Measurements from ENCODE around the gene PRSS36.
A peak's percentile ranks its signal among the peaks of the same experiment; 100 is the strongest.
"Not testable (repeated sequence)": the region's sequence is repeated elsewhere in the genome, so short reads cannot be mapped to it uniquely, and the experiment has no call there.

Gene PRSS36

DNA sequence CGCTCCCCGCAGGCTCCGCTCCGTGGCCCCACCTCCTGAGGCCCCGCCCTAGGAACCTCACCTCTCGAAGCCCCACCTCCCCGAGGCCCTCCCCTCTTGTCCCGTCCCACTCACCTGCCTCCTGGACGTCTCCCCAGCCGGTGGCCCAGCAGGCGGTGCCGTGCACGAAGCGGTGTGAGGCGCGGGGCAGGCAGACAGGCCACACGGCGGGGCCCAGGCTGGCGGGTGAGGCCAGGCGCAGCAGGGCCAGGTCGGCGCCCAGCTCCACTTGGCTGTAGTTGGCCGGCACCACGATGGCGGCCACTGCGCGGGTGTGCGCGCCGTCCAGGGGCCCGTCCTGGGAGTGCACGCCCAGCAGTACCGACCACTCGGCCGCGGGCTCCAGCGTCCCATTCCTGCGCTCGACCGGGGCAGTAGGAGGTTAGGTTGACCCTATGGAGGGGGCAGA is 1.6 kb downstream of the PRSS36 start:
- Histone ChIP-seq H3K9ac (ENCODE audit: low read length) (no peak overlapping the region), H3K4me3 (ENCODE audit: low read length) (peak overlapping the region; percentile 44), H3K27me3 (ENCODE audit: control insufficient read depth, insufficient read depth, low read length) (peaks cover 19% of the 10 kb centered on the region), H3K27ac (ENCODE audit: low read length) (no peak overlapping the region), H3K9me3 (ENCODE audit: control insufficient read depth, low read depth, low read length) (no peaks in the 10 kb centered on the region), H3K4me1 (ENCODE audit: control insufficient read depth, low read depth, low read length) (no peaks in the 10 kb centered on the region), H3K36me3 (ENCODE audit: control insufficient read depth, low read depth, low read length) (no peaks in the 10 kb centered on the region)

GRCh38 chr16:31147574-31147973 is 2.3 kb downstream of the PRSS36 start:
- no peak overlapping the region for H3K27ac ChIP-seq (ENCODE audit: low read length)
- no peak overlapping the region for H3K9ac ChIP-seq (ENCODE audit: low read length)
- no peaks in the 10 kb centered on the region for H3K4me1 ChIP-seq (ENCODE audit: control insufficient read depth, low read depth, low read length)
- no peak overlapping the region for H3K4me3 ChIP-seq (ENCODE audit: low read length)
- no peaks in the 10 kb centered on the region for H3K36me3 ChIP-seq (ENCODE audit: control insufficient read depth, low read depth, low read length)
- H3K9me3 ChIP-seq (ENCODE audit: control insufficient read depth, low read depth, low read length): no peaks in the 10 kb centered on the region
- H3K27me3 ChIP-seq (ENCODE audit: control insufficient read depth, insufficient read depth, low read length): peaks cover 26% of the 10 kb centered on the region

DNA sequence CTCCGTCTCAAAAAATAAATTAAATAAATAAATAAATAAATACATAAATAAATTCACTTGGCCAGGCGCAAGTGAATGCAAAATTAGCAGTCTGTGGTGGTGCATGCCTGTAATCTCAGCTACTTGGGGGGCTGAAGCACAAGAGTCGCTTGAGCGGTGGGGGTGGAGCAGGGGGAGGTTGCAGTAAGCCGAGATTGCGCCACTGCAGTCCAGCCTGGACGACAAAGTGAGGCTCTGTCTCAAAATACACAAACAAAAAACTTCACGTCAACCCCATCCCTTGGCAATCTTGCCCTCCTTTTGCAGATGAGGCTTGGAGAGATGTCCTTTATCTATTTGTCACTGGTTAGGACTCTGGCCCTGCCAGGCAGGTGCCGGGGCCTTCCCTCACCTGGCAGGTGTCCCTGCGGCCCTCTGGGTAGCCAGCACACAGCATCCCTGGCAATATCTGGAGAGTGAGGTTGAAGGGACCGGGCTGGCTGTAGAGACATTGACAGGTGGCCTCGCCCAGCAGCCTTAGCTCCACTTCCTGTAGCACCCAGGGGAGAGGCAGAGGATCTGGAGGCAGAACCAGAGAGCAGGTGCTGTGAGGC is 4.4 kb downstream of the PRSS36 start:
- peaks cover 9% of the 10 kb centered on the region for H3K4me1 ChIP-seq (ENCODE audit: control insufficient read depth, low read depth, low read length)
- H3K27me3 ChIP-seq (ENCODE audit: control insufficient read depth, insufficient read depth, low read length): peaks cover 27% of the 10 kb centered on the region
- no peak overlapping the region for H3K9ac ChIP-seq (ENCODE audit: low read length)

DNA sequence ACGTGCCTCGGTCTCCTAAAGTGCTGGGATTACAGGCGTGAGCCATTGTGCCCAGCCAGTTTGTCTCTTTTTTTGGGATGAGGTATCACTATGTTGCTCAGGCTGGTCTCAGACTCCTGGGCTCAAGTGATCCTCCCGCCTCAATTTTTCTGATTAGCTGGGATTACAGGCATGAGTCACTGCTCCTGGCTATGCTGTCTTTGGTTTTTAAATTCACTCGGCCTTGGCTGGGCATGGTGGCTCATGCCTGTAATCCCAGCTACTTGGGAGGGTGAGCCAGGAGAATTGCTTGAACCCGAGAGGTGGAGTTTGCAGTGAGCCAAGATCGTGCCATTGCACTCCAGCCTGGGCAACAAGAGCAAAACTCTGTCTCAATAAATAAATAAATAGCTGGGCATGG is 5.4 kb downstream of the PRSS36 start:
- H3K9ac ChIP-seq (ENCODE audit: low read length); H3K4me1 ChIP-seq (ENCODE audit: control insufficient read depth, low read depth, low read length); H3K27ac ChIP-seq (ENCODE audit: low read length); H3K36me3 ChIP-seq (ENCODE audit: control insufficient read depth, low read depth, low read length); H3K4me3 ChIP-seq (ENCODE audit: low read length); H3K9me3 ChIP-seq (ENCODE audit: control insufficient read depth, low read depth, low read length): not testable (repeated sequence)
- peaks cover 27% of the 10 kb centered on the region for H3K27me3 ChIP-seq (ENCODE audit: control insufficient read depth, insufficient read depth, low read length)

More for the DNA sequence above, 4.4 kb downstream of the PRSS36 start:
- no peak overlapping the region for H3K4me3 ChIP-seq (ENCODE audit: low read length)
- no peak overlapping the region for H3K27ac ChIP-seq (ENCODE audit: low read length)
- no peaks in the 10 kb centered on the region for H3K9me3 ChIP-seq (ENCODE audit: control insufficient read depth, low read depth, low read length)
- no peaks in the 10 kb centered on the region for H3K36me3 ChIP-seq (ENCODE audit: control insufficient read depth, low read depth, low read length)

GRCh38 chr16:31143694-31144148 is 6.1 kb downstream of the PRSS36 start:
- Histone ChIP-seq H3K9me3 (ENCODE audit: control insufficient read depth, low read depth, low read length) (no peaks in the 10 kb centered on the region), H3K4me3 (ENCODE audit: low read length) (no peak overlapping the region), H3K27ac (ENCODE audit: low read length) (no peak overlapping the region), H3K9ac (ENCODE audit: low read length) (no peak overlapping the region), H3K36me3 (ENCODE audit: control insufficient read depth, low read depth, low read length) (no peaks in the 10 kb centered on the region), H3K4me1 (ENCODE audit: control insufficient read depth, low read depth, low read length) (peaks cover 16% of the 10 kb centered on the region), H3K27me3 (ENCODE audit: control insufficient read depth, insufficient read depth, low read length) (peaks cover 27% of the 10 kb centered on the region)

GRCh38 chr16:31143011-31143693 is 6.7 kb downstream of the PRSS36 start:
- H3K9me3 ChIP-seq (ENCODE audit: control insufficient read depth, low read depth, low read length): no peaks in the 10 kb centered on the region
- no peaks in the 10 kb centered on the region for H3K36me3 ChIP-seq (ENCODE audit: control insufficient read depth, low read depth, low read length)
- H3K4me3 ChIP-seq (ENCODE audit: low read length): peak overlapping the region; percentile 46
- H3K27ac ChIP-seq (ENCODE audit: low read length): no peak overlapping the region
- H3K27me3 ChIP-seq (ENCODE audit: control insufficient read depth, insufficient read depth, low read length): peaks cover 27% of the 10 kb centered on the region
- H3K4me1 ChIP-seq (ENCODE audit: control insufficient read depth, low read depth, low read length): peaks cover 22% of the 10 kb centered on the region
- no peak overlapping the region for H3K9ac ChIP-seq (ENCODE audit: low read length)

DNA sequence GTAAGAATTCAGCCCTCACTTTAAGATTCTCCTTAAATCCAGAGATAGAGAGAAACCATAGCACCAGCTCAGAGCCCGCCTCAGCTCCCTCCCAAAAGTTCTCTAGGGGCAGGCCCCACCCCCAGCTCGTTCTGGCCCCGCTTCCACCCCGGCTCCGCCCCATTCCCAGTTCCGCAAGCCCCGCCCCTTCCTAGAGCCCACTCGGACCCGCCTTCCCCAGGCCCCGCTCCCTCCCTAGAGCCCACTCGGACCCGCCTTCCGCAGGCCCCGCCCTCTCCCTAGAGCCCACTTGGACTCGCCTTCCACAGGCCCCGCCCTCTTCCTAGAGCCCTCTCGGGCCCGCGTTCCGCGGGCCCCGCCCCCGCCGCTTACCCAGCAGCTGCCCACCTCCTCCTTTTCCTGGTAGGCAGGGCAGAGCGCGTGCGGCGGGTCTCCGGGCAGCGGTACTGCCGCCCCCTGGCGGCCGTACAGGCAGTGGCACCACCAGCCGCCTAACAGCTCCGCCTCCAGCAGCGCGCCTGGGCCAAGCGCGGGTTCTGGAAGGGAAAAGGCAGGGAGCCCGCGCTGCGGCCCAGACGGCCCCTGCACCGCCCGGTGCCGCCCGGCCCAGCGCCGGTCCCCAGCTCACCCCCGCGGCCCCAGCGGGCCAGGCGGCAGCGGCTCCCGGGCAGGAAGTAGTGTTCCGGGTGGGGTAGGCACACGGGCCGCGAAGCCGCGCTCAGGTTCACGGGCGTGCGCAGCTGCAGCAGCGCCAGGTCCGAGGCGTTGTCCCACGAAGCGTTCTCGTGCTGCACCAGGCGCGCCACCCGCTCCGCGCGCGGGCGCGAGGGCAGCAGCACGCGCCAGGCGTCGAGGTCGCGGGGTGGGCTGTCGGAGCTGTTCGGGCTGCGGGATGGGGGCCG is 7.5 kb downstream of the PRSS36 start:
- Histone ChIP-seq H3K4me3 (ENCODE audit: low read length) (peak overlapping the region; percentile 50), H3K4me1 (ENCODE audit: control insufficient read depth, low read depth, low read length) (peaks cover 22% of the 10 kb centered on the region), H3K36me3 (ENCODE audit: control insufficient read depth, low read depth, low read length) (no peaks in the 10 kb centered on the region), H3K27ac (ENCODE audit: low read length) (no peak overlapping the region), H3K9ac (ENCODE audit: low read length) (peak overlapping the region; percentile 50), H3K27me3 (ENCODE audit: control insufficient read depth, insufficient read depth, low read length) (peaks cover 19% of the 10 kb centered on the region), H3K9me3 (ENCODE audit: control insufficient read depth, low read depth, low read length) (no peaks in the 10 kb centered on the region)

GRCh38 chr16:31141489-31142108 is 8.3 kb downstream of the PRSS36 start:
- peak overlapping the region; percentile 50 for H3K9ac ChIP-seq (ENCODE audit: low read length)
- H3K36me3 ChIP-seq (ENCODE audit: control insufficient read depth, low read depth, low read length): no peaks in the 10 kb centered on the region
- H3K9me3 ChIP-seq (ENCODE audit: control insufficient read depth, low read depth, low read length): no peaks in the 10 kb centered on the region
- peak overlapping the region; percentile 50 for H3K4me3 ChIP-seq (ENCODE audit: low read length)
- H3K4me1 ChIP-seq (ENCODE audit: control insufficient read depth, low read depth, low read length): peaks cover 22% of the 10 kb centered on the region
- peaks cover 12% of the 10 kb centered on the region for H3K27me3 ChIP-seq (ENCODE audit: control insufficient read depth, insufficient read depth, low read length)
- no peak overlapping the region for H3K27ac ChIP-seq (ENCODE audit: low read length)

DNA sequence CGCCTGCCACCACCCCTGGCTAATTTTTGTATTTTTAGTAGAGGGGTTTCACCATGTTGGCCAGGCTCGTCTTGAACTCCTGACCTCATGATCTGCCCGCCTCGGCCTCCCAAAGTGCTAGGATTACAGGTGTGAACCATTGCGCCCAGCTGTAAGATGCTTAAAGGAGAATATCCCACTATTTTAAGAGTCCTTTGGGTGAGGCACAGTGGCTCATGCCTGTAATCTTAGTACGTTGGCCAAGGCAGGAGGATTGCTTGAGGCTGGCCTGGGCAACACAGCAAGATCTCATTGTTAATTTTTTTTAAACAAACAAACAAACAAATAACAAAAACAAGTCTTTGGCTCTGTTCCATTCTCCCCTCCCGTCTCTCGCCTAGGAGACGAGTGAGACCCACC is 8.8 kb downstream of the PRSS36 start:
- Histone ChIP-seq H3K27me3 (ENCODE audit: control insufficient read depth, insufficient read depth, low read length) (peaks cover 10% of the 10 kb centered on the region), H3K4me1 (ENCODE audit: control insufficient read depth, low read depth, low read length) (peaks cover 22% of the 10 kb centered on the region), H3K9ac (ENCODE audit: low read length) (peak overlapping the region; percentile 50)
- H3K36me3 ChIP-seq (ENCODE audit: control insufficient read depth, low read depth, low read length); H3K9me3 ChIP-seq (ENCODE audit: control insufficient read depth, low read depth, low read length); H3K4me3 ChIP-seq (ENCODE audit: low read length); H3K27ac ChIP-seq (ENCODE audit: low read length): not testable (repeated sequence)

GRCh38 chr16:31138621-31139578 is 11.0 kb downstream of the PRSS36 start:
- H3K4me1 ChIP-seq (ENCODE audit: control insufficient read depth, low read depth, low read length): peaks cover 34% of the 10 kb centered on the region
- H3K9ac ChIP-seq (ENCODE audit: low read length): no peak overlapping the region
- H3K9me3 ChIP-seq (ENCODE audit: control insufficient read depth, low read depth, low read length): no peaks in the 10 kb centered on the region
- no peak overlapping the region for H3K27ac ChIP-seq (ENCODE audit: low read length)
- peaks cover 10% of the 10 kb centered on the region for H3K27me3 ChIP-seq (ENCODE audit: control insufficient read depth, insufficient read depth, low read length)
- H3K4me3 ChIP-seq (ENCODE audit: low read length): no peak overlapping the region
- no peaks in the 10 kb centered on the region for H3K36me3 ChIP-seq (ENCODE audit: control insufficient read depth, low read depth, low read length)

Measured in iPS-18a (cell line).